Activated gamma-delta T cell treated with anti-CD3 and anti-CD28 coated beads, Interleukin-2, amount 50 U/mL, for 16 hours (primary cell): Measurements from ENCODE around the gene SLC2A13.
"Not testable (repeated sequence)": the region's sequence is repeated elsewhere in the genome, so short reads cannot be mapped to it uniquely, and the experiment has no call there.

ENCODE experiments used
- DNase-seq: peaks from one replicate; pipeline ENCODE4 v3.0.0-alpha.2; 2020; ENCODE audit warnings: low read depth

SLC2A13 gene

DNA sequence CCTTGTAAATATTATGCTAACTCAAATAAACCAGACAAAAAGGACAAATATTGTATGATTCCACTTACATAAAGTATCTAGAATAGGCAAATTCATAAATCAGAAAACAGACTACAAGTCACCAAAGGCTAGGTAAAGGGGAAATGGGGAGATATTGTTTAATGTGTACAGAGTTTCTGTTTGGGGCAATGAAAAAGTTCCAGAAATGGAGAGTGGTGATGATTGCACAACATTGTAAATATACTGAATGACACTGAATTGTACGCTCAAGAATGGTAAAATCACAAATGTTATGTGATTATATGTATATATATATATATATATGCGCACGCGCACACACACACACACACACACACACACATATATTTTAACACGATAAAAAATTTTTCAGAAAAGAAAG is 182.5 kb downstream of the SLC2A13 start:
- DNase-seq: no peak

DNA sequence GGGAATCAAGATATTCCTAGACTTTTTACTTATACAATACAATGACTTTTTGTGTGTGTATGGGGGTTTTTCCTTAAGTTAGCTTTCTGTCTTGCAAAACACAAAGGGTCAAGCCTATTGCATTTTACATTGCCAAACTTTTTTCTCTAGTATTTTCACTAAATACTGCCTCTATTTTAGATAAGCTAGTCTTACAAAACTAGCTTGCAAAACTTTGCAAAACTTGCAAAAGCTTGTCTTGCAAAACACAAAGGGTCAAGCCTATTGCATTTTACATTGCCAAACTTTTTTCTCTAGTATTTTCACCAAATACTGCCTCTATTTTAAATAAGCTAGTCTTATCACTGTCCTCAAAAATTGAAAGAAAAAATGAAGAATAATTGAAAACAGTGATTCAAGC is 183.3 kb downstream of the SLC2A13 start:
- not testable (repeated sequence) for DNase-seq

DNA sequence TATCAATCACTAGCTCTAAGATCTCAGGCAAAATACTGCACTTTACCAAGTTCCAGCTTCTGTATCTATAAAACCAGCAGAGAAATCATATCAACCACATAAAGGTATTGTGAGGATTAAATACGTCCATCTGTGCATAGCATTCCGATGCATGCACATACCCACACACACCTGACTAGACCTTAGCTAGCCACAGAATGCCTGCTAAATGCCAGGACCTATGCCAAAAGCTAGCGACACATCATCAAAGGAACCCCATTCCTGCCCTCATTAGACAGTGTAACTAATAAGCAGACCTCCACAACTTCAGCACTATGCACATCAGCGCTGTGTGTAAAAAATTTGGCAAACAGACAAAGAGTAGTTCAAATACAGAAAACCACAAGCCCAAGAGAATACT is 185.2 kb downstream of the SLC2A13 start:
- no peak for DNase-seq

DNA sequence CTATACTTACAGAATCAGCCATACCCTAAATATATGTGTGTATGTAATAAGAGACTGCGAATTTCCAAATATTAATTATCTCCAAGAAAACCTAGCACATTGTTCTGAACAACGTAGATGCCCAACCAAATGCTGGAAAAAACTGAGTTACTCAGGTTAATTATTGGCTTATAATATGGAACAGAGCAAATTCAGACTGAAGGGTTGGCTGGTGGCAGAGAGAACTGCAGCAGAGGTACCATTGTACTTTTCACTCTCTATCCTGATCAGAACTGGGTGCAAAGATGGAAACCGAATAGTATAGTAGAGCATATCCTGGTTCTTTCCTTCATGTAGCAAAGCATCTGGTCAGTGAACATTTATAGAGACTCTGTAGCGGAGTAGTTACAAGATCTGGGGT is 185.7 kb downstream of the SLC2A13 start:
- no peak for DNase-seq

DNA sequence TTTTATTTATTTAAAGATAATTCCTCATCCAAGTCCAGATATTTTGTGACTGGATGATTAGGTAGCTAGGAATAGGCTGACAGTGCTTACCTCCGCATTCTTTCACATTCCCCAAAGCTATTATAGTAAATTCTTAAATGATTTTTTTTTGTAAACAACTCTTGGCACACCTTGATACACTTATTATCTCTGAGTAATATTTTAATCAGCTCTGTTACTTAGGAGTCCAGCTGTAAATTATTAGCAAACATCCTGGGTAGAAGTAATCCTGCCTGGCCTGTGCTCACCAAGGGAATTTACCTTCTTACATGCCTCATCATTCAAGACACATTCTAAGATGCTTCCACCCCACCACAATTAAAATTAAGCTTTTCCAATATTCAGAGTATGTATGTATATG is 186.1 kb downstream of the SLC2A13 start:
- no peak for DNase-seq

DNA sequence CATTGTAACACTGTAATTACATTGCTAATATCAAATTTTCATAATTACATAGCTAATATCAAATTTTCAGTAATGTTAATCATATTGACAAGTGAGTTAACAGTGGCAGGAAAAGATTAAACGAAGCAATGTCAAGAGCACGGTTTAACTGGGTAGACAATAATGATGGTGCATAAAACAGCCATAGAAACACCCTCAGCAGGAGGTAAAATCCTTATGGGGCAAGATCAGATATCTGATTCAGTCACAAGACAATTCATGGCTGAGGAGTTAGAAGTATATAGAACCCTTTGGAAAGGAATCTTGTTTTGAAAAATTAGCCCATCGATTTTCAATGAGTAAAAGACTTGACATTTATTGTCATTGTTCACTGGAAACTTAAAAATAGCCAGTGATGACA is 190.6 kb downstream of the SLC2A13 start:
- no peak for DNase-seq

DNA sequence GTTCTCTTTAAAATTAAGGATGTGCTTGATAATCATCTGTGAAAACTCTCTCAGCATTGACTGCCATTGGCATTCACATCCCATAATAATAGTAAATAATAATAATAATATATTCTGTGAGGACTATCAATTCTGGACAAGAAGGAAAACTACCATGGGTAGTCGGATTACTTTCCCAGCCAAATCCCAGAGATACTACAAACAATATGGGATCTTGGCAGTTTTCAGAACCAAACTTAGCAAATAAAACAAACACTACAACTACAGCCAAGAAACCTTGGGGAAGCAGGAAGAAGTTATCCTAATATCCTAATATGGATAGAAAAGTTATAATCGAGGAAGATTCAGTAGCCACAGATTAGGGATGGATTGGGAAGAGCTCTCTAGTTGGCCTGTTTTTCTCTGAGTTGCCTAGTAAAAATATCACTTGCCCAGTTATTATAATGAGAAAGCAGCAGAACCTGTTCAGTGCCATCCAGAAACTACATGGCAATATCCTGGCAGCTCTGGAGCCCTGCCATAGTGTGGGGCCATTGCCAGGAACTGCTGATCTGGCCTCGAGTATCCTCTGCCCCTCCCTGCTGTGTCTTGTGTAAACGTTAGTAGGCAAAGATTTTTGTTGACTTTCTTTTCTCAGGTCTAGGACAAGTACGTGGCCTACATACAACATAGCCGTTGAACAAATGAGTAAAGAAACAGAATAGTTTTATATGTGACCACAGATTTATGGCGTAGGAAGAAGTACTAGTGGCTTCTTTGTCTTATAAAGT is 193.5 kb downstream of the SLC2A13 start:
- no peak for DNase-seq

DNA sequence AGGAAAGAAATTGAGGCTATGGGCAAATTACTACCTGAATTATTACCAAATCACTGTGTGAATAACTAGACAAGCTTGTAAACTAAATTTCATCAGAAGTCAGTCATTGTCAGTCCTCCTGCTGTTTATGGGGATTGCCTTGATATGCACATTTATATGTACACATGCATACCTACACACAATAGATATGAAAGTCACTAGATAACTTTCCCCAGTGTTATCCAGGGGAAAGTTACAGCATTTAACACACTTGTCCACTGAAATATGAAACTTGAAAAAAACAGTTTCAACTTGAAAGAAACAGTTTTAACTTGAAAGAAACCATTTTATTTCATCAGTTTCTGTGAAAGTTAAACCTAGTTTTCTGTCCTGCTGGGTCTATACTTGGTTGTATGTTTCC is 199.6 kb downstream of the SLC2A13 start:
- no peak for DNase-seq

DNA sequence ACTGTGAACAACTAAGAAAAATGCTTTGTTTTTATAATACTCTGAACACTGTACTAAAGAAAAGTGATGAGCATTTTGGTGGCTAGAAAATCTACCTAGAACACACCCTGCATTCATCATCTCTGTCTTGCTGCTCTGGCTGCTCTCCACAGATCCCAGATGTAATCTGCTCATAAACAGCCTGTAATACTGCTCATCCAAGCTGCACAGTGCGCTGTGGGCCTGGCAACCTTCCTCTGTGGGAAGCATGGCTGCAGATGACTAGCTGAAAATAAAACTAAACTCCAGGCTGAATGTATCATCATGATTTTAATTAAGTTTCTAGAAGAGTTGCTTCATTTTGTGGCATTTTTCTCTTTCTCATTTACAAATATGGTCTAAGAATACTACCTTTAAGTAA is 200.7 kb downstream of the SLC2A13 start:
- no peak for DNase-seq

DNA sequence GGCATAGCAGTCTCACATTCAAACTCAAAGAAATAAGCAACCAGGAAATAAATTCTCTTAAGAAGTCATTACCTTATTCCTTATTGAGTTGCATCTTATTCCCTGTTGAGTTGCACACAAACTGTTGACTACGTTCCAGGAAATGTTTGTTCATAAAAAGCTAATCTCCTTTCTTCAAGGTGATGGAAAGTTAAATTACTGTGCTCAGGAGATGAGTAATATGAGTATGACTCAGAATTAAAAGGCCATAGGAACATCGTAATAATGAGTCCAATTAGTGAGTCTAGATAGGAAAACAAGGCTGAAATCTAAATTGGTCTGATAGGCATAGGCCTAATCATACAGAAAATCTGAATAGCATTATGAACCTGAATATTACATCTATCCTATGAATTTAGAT is 203.1 kb downstream of the SLC2A13 start:
- DNase-seq: no peak

DNA sequence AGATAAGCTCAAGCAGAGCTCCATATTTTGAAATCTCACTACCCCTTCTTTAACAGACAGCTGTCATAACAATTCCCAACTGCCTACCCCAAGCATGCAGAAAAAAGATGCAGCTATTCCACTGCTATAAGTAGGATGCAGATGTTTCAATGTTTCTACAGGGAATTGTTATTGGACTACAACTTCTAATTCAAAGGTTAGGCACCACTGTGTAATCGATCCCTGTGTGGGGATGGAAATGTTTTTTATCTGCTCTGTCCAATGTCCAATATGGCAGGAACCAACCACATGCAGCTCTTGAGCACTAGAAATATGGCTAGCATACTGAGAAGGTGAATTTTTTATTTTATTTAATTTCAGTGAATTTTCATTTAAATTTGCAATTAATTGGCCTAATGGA is 208.6 kb downstream of the SLC2A13 start:
- DNase-seq: no peak

DNA sequence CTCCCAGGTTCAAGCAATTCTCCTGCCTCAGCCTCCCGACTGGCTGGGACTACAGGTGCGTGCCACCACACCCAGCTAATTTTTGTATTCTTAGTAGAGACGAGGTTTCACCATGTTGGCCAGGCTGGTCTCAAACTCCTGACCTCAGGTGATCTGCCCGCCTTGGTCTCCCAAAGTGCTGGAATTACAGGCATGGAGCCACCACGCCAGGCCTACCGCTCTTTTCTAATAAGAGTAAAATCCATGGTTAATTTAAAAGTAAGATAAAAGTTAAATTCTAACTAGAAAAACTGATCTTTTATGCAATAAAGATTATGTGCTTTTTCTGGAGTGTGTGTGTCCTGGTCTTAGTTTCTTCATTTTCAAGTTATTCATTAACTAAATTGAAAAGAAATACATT is 212.5 kb downstream of the SLC2A13 start:
- DNase-seq: not testable (repeated sequence)

DNA sequence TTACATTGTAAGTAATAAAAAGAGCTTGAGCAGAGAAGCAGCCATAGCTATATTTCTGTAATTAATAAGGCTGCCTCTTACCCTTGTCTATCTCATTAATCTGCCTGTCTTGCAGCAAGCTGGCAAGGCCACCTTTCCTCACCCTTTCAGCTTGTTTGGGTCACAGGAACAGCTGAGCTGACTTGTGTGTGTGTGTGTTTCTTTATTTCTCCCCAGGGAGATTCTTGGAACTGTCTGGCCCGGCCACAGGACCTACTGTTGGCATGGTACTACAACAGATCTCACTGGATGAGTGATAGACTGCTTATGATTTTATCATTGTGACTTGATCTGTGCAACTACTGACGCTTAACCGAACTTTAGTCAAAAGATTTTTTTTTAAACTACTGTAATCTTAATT is 213.7 kb downstream of the SLC2A13 start:
- DNase-seq: no peak

DNA sequence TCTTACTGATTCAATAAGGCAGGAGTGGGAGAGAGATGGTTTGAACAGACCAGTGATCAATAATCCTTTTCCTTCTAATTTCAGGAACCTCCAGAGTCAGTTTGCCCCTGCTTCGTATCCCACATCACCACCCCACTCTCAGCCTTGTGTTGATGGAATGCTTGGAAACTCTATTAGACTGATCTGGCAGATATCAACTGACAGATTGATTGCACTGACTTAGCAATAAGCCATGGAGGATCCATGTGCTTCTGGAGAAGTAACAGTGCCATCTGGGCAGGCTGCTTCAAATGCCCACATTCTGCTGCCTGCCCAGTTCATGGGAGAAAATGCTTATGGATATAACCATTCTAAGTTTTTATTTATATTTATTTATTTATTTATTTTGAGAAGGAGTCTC is 218.0 kb downstream of the SLC2A13 start:
- DNase-seq: no peak

DNA sequence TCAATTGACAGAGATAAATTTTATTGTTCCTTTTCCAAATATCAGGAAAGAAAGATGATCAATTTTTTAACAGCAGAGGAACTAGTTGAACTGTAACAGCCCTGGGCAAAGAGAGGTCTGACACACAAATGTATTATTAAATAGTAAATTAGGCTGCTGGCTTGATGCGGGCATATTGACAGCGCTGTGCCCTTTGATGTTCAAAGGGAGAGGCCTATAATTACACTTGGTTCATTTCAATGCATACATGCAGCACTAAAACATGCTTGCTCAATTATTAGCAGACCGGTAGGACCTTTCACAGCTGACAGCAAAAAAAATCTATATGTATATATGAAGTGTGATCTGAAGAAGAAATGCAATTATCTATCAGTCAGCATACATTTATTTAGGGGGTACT is 219.8 kb downstream of the SLC2A13 start:
- DNase-seq: no peak

DNA sequence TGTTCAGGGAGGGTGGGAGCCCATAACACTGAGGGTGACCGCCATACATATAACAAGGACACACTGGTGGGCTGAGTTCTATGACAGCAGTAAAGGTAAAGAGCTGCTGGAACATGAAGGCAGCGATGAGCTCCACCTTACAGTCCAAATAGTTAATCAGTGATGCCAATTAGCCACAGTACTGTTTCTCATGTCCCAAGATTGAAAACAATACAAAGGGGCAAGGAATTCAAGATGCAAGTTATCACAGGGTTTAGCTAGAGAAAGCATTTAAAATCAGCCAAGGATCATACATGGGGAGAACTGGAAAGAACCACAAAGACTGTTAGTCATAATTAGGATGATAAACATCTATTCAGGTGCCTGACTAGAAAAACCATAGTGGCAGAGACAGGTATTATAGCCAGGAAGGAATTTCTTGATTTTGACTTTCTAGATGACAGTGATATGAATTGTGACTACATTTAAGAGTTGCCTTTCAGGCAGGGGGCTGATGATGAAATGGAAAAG is 221.2 kb downstream of the SLC2A13 start:
- DNase-seq: no peak

DNA sequence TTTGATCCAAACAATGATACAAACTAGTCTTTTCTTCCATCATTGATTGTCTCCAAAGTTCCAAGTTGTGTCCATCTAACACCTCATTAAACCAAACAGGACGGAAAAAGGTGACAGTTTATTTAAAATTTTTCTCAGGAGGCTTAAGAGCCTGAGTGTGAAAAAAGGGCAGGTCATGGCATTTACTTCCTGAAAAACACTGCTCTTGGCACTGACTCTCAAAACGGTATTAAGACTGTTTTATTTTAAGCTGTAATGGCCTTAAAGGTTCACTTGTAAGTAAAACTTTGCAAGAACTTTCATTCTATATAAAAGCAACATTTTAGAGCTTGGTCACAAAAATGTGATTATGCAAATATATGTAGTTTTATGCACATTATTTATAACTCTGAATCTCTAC is 222.5 kb downstream of the SLC2A13 start:
- no peak for DNase-seq

DNA sequence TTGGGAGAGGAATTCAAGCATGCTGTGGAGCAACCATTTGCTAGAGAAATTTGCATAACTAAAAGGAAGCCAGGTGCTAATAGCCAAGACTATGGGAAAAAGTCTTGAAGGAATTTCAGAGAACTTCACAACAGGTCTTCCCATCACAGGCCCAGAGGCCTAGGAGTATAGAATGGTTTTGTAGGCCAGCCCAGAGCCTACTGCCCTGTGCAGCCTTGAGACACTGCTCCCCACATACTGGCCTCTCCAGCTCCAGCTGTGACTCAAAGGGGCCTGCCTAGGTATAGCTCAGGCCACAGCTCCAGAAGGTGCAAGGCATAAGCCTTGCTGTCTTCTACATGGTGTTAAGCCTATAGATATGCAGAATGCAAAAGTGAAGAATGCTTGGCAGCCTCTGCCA is 227.1 kb downstream of the SLC2A13 start:
- DNase-seq: no peak

DNA sequence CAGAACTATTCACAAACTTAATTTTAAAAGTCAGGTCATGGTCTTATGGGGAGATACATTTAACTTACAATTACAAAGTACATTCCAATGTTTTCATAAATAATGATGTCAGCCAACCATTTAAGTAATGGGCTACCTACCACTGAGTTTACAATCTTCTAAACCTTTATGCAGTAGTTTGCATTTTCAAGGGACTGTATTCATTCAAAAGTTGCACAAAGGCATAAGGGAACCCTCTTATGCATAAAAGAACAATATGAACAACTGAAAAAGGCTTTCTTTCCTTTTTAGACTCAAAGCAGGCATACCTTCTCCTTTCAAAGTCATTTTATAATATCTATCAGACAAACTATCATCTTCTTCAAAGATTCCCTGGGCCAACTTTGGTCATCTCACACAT is 230.2 kb downstream of the SLC2A13 start:
- DNase-seq: no peak

DNA sequence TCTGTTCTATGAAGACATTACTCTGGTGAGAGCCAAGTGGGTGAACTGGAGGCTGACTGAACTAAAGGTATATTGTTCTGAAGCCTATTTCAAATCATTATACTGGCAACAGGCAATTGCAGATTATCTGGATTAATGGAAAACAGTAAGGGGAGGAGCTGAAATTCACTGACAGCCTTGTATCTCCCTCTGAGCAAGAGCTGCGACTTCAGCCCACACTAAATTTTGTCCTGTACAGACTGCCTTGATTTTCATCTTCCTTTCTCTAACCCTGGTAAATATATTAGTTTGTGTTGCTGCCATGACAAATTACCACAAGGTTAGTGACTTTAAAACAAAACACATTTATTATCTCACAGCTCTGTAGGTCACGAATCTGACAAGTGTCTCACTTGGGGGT is 231.1 kb downstream of the SLC2A13 start:
- DNase-seq: no peak

DNA sequence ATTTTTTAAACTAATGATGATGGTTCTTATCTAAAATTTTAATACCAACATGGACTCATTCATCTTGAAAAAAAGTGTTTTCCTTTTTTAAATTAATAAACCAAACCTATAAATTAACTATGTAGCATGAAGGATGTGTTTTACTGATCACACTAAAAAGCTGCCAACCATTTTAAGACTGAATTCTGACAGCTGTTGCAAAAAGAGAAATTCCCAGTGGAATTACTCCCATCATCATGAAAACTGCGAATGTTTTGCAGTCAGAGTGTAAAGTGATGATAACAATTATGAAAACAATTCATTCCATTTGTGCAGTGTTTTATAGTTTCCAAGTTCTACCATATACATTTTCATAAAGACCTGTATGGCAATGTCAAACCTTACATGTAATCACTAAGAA is 232.8 kb downstream of the SLC2A13 start:
- no peak for DNase-seq

DNA sequence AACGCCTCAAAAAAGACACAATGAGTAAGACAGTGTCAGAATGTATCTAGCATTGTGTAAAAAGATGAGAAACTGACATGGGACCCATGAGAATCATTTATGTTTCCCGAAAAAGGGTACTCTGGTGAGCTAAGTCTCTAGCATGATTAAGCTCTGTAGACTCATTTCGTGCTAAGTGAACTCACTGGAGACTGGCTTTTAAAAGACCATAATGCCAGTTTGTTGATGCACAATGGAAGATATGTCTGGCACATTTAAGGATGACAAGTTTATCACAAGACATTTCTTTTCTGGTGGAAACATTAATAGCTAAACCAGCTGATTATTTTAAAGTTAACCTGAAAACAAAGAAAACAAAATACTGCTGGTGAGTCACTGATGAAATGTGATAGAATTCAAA is 233.5 kb downstream of the SLC2A13 start:
- DNase-seq: no peak

DNA sequence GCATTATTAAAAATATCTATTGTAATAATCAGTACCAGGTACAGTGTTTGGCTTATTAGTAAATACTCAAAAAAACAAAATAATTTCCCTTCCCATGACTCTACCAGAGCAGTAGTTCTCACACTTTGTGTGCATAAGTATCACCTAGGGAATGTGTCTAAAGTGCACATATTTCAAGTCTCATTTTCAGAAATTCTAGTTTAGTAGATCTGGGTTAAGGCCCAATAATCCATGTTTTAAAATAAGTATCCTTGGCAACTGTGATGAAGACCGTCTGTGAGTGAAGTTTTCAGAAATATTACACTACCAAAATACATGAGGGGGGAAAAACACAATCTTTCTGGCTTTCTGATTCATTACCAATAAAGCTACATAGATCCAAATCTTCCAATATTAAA is 237.6 kb downstream of the SLC2A13 start:
- DNase-seq: no peak

DNA sequence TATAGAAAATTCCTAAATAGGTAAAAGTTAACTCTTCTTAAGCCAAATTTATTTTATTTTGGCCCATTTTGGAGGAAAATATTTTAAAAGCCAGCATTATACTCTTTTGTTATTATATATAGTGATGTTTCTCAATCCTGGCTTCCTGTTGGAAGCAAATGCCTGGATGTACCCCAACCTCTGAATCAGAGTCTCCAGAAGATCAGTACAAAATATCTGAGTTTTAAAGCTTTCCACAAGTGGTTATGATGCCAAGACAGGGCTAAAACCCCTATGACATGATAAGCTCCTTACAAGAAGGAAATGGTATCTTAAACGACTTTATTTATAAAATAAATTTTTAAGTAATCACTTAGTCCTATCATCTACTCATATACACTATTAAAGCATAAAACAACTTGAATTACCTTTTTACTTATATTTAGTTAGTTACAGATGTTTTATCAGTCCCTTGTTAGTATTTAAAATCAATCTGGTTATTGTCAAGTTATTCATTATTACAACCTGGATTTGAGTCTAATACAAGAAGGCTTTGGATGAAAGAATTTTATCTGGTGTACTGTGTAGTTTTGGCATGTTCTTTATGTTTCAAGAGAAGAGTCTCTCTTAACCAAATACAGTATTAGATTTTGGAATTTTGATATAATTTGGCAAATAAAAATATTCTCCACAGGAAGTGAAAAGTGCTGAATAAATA is 238.1 kb downstream of the SLC2A13 start:
- DNase-seq: no peak
